ENCODE results near the gene DCDC2C.

Gene DCDC2C

DNA sequence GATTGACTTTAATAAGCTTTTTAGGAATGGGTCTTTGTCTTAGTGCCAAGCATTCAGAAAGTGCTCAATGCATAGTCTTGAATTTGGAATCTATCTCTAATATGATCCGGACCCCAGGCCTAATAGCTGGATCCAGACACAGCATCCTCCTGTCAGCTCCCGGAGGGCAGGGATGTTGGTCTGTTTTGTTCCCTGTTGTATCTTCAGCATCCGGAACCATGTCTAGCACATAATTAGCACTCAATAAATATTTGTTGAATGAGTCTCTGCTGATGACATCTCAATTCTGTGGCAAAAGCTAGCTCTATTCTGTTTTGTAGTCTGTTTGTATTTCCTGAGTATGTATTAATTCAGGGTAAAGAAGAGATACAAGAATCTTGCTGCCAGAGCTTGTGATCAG lies 169.1 kb downstream of the DCDC2C start:
- in situ Hi-C loops (cut with MboI; ENCODE audit: low sequenced_read_pairs): no loop called here

GRCh38 chr2:3873899-3874298 lies 170.5 kb downstream of the DCDC2C start:
- in situ Hi-C loops (cut with MboI; ENCODE audit: low sequenced_read_pairs): no loop called here

DNA sequence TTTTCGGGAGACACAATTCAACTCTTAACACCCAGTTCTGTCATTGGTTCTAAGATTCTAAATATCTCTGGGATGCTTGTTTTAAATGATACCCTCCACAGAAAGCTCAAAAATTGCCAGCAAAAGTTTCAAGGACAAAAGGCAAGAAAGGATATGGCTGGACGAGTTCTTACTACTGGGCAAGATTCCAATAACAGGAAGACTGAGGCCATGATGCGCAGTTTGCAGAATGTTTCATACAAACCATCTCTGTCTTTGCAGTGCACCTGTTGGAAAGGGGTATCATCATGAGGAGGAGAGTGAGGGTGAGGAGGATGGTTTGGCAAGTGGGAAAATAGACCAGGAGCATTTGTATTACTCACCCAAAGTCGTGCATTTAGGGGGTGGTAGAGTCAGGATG lies 172.8 kb downstream of the DCDC2C start:
- in situ Hi-C loops (cut with MboI; ENCODE audit: low sequenced_read_pairs): no loop called here

GRCh38 chr2:3876685-3877084 lies 173.3 kb downstream of the DCDC2C start:
- in situ Hi-C loops (cut with MboI; ENCODE audit: low sequenced_read_pairs): no loop called here

DNA sequence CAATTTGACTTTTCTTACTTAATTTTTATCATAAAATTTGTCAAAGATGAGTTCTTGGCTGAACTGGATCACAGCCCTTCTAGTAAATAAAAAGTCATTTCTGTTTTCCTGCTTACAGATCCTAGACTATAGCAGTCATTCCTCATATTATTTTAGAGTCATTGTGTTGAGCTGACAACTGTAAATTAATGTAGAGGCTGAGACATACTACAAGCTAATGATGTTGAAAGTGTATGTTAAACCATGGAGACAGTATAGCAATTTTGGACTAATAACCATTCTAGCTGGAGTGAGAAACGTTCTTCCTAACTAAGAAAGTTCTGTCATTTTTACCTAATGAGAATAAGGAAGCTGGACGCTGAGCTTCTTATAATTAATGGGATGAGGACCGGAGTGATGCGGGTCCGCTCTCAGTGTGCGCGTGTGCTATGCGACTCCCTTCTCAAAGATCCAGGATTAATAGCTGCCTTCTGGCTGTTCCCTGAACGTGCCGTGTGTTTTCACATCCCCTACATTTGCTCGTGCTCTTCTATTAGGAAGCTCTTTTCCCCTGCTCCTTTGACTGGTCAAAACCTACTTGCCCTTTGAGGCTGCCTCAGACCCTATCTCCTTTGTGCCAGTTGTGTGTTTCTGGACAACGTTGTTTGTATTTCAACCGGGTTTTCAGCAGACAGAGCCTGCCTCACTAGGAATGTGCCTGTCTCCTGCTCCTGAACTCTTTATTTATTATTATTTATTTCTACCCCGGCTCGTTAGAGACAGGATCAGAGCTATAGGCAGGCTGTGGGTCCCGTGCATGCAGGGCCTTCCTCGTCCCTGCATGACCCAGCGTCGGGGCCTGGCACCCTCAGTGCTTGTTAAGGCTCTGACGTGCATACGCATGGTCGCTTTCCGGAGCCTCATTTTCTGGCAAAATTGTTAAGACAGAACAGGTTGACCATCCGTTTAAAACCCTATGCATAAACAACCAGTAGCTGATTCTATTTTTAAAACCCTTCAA lies 182.6 kb downstream of the DCDC2C start:
- in situ Hi-C loops (cut with MboI; ENCODE audit: low sequenced_read_pairs): no loop called here

DNA sequence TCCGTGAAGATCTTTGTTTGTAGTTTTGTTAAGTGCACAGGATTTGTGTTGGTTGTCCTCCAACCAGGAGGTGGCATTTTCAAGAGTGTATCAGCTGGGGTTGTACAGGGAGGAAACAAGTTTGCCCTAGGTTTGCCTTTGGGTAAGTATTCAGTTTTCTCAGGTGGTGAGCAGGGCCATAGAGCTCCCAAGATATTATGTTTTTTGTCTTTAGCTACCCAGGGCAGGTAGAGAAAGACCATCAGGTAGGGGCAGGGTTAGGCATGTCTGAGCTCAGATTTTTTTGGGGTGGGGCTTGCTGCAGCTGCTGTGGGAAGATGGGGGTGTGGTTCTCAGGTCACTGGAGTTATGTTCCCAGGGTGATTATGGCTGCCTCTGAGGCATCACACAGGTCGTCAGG lies 191.6 kb downstream of the DCDC2C start:
- in situ Hi-C loops (cut with MboI; ENCODE audit: low sequenced_read_pairs): no loop called here

All from HL-60/S4 (cell line).